HepG2 (cell line): Measurements from ENCODE around the gene ZNF428. TPM values are rescaled to one million over a fixed set of nuclear protein-coding genes. Genes with fewer than 3 reads are reported as not detected.

ENCODE experiments used
- CBFB ChIP-seq: sonication (generic); formaldehyde crosslinking; IDR thresholded peaks from 2 replicates; pipeline ENCODE4 v1.4.0; 2020; ENCODE audit warnings: missing genetic modification reagents
- CREM ChIP-seq, 2 experiments: sonication (generic) in 1 of 2; formaldehyde crosslinking in 1 of 2; IDR thresholded peaks; 2 replicates each; pipeline versions ENCODE4 v1.4.0 to v1.6.1; 2016 to 2020; ENCODE audit warnings: antibody characterized with exemption in 1 of 2, mild to moderate bottlenecking in 1 of 2, missing genetic modification reagents in 1 of 2
- HOXA3 ChIP-seq: sonication (generic); formaldehyde crosslinking; IDR thresholded peaks from 2 replicates; pipeline ENCODE4 v1.5.0; 2020; ENCODE audit warnings: missing genetic modification reagents
- MXI1 ChIP-seq: IDR thresholded peaks from 3 replicates; pipeline ENCODE4 v1.6.1; 2012; ENCODE audit warnings: low read depth, low read length, inconsistent platforms, borderline replicate concordance
- POLR2A ChIP-seq, 2 experiments: IDR thresholded peaks; 2 replicates each; pipeline ENCODE4 v1.6.1; 2011; ENCODE audit warnings: low read depth in 2 of 2, low read length in 2 of 2, mild to moderate bottlenecking in 1 of 2, moderate library complexity in 1 of 2; ENCODE audit not compliant: insufficient read depth in 1 of 2
- SMARCC2 ChIP-seq: fragments of 450-650 bp; IDR thresholded peaks from 2 replicates; pipeline ENCODE4 v1.6.1; 2017; ENCODE audit warnings: antibody characterized with exemption, mild to moderate bottlenecking
- SP1 ChIP-seq, 2 experiments: fragments of 450-650 bp in 1 of 2; sonication (generic) in 1 of 2; formaldehyde crosslinking in 1 of 2; IDR thresholded peaks; 2 replicates each; pipeline versions ENCODE4 v1.4.0 to v1.6.1; 2016 to 2020; ENCODE audit warnings: missing genetic modification reagents in 1 of 2
- ZNF331 ChIP-seq: sonication (generic); formaldehyde crosslinking; IDR thresholded peaks from 2 replicates; pipeline ENCODE4 v1.4.0; 2020; ENCODE audit warnings: missing genetic modification reagents
- ZNF501 ChIP-seq: sonication (generic); formaldehyde crosslinking; IDR thresholded peaks from 2 replicates; pipeline ENCODE4 v1.5.1; 2020; ENCODE audit warnings: mild to moderate bottlenecking, moderate library complexity, missing genetic modification reagents
- ZNF510 ChIP-seq: sonication (generic); formaldehyde crosslinking; IDR thresholded peaks from 2 replicates; pipeline ENCODE4 v1.4.0; 2020; ENCODE audit warnings: low read depth, mild to moderate bottlenecking, missing genetic modification reagents
- ZNF543 ChIP-seq: sonication (generic); formaldehyde crosslinking; IDR thresholded peaks from 2 replicates; pipeline ENCODE4 v1.4.0; 2020; ENCODE audit warnings: mild to moderate bottlenecking, missing genetic modification reagents
- polyA plus RNA-seq, 8 experiments: library from polyadenylated mRNA; depleted of rRNA in 3 of 8; stranded (reverse) in 7 of 8; unstranded in 1 of 8; fragments of >200 nt; fragmentation: Illumina TruSeq in 4 of 8; extraction: Trizol in 4 of 8; gene quantifications; 2 replicates each; pipeline versions ENCODE4 v1.2.1 to v1.2.3, GENCODE V29; 2011 to 2016; ENCODE audit warnings: low read depth in 4 of 8, missing spikeins in 1 of 8, mixed read lengths in 1 of 8; ENCODE audit not compliant: insufficient read depth in 1 of 8
- total RNA-seq, 5 experiments: library from RNA; depleted of rRNA; stranded (reverse); fragments of >200 nt; fragmentation: Illumina TruSeq; extraction: Trizol; gene quantifications; 2 replicates each; pipeline ENCODE4 v1.2.3, GENCODE V29; 2016; ENCODE audit warnings: low read depth in 1 of 5
- TF ChIP-seq, protein P1 (sequence below): sonication (generic); formaldehyde crosslinking; IDR thresholded peaks from 2 replicates; pipeline ENCODE4 v1.4.0; 2020; ENCODE audit warnings: missing genetic modification reagents
- TF ChIP-seq, protein P2 (sequence below): sonication (generic); formaldehyde crosslinking; IDR thresholded peaks from 2 replicates; pipeline ENCODE4 v1.4.0; 2020; ENCODE audit warnings: mild to moderate bottlenecking, missing genetic modification reagents, borderline replicate concordance
- TF ChIP-seq, protein P3 (sequence below): IDR thresholded peaks from 2 replicates; pipeline ENCODE4 v1.6.1; 2016; ENCODE audit warnings: mild to moderate bottlenecking
- TF ChIP-seq, protein P4 (sequence below), 2 experiments: sonication (generic) in 1 of 2; formaldehyde crosslinking in 1 of 2; IDR thresholded peaks; 2 replicates each; pipeline versions ENCODE4 v1.4.0 to v1.6.1; 2016 to 2020; ENCODE audit warnings: borderline replicate concordance in 1 of 2, low read depth in 1 of 2, mild to moderate bottlenecking in 1 of 2, missing genetic modification reagents in 1 of 2

The ZNF428 gene
- total and polyA plus RNA-seq, 2 of the 13 experiments (the other 11 are each of a cell fraction or from before 2014, with no cell fraction given): 10.4 to 26.9 TPM

DNA sequence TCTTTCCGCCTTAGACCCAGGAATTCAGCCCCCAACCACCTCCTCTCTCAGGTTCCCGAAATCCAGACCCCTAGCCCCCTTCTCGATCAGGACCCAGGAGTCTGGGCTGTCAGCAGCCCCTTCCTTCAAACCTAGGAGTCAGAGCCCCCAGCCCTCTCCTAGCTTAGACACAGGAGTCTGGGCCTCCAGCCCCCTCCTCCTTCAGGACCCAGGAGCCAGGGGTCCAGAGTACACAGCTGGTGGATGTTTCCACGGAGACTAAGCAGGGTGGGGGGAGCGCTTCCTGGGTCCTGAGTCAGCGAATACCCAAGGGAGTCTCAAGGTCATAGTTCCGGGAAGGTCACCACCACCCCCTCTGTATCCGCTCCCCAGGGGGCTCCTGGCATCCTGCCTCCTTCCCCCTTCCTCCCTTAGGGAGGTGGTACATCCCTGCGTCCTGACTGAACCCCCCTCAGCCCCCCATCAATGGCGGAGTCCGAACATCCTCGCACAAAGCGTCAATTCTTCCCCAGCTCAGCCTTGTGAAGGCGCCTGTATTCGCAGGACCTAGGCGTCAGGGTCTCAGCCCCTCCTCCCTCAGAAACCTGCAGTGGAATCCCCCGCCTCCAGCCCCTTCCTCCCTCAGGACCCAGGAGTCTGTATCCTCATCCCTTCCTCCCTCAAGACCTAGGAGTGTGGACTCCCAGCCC, 15.6 kb upstream of the ZNF428 start (continued):
- TF ChIP-seq SP1 (IDR thresholded peaks at IDR 0.05) (no peak), SP1 (CRISPR knock-in tag; IDR thresholded peaks at IDR 0.05) (no peak; the same call in 1 of the 2 replicates), POLR2A (IDR thresholded peaks at IDR 0.05; ENCODE audit: insufficient read depth in 1 of 2, low read depth in 2 of 2, low read length in 2 of 2) (peak; percentile 74 to 75), SMARCC2 (no peak), ZNF543 (CRISPR knock-in tag) (0 out of 2 replicates have a peak, but pooled peaks have one; percentile 68), CBFB (CRISPR knock-in tag) (peak; percentile 49; the same call in 1 of the 2 replicates), CREM (IDR thresholded peaks at IDR 0.05) (peak; percentile 22; the same call in 1 of the 2 replicates), CREM (CRISPR knock-in tag; IDR thresholded peaks at IDR 0.05) (no peak), ZNF501 (CRISPR knock-in tag) (peak; percentile 28; the same call in 1 of the 2 replicates), HOXA3 (peak; percentile 22; the same call in 1 of the 2 replicates), ZNF510 (CRISPR knock-in tag) (0 out of 2 replicates have a peak, but pooled peaks have one; percentile 64), MXI1 (peak; percentile 14; the same call in 1 of the 3 replicates), ZNF331 (CRISPR knock-in tag) (peak; percentile 29; the same call in 1 of the 2 replicates)
- TF ChIP-seq, protein P1, sequence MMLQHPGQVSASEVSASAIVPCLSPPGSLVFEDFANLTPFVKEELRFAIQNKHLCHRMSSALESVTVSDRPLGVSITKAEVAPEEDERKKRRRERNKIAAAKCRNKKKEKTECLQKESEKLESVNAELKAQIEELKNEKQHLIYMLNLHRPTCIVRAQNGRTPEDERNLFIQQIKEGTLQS (CRISPR knock-in tag): no peak
- TF ChIP-seq, protein P2, sequence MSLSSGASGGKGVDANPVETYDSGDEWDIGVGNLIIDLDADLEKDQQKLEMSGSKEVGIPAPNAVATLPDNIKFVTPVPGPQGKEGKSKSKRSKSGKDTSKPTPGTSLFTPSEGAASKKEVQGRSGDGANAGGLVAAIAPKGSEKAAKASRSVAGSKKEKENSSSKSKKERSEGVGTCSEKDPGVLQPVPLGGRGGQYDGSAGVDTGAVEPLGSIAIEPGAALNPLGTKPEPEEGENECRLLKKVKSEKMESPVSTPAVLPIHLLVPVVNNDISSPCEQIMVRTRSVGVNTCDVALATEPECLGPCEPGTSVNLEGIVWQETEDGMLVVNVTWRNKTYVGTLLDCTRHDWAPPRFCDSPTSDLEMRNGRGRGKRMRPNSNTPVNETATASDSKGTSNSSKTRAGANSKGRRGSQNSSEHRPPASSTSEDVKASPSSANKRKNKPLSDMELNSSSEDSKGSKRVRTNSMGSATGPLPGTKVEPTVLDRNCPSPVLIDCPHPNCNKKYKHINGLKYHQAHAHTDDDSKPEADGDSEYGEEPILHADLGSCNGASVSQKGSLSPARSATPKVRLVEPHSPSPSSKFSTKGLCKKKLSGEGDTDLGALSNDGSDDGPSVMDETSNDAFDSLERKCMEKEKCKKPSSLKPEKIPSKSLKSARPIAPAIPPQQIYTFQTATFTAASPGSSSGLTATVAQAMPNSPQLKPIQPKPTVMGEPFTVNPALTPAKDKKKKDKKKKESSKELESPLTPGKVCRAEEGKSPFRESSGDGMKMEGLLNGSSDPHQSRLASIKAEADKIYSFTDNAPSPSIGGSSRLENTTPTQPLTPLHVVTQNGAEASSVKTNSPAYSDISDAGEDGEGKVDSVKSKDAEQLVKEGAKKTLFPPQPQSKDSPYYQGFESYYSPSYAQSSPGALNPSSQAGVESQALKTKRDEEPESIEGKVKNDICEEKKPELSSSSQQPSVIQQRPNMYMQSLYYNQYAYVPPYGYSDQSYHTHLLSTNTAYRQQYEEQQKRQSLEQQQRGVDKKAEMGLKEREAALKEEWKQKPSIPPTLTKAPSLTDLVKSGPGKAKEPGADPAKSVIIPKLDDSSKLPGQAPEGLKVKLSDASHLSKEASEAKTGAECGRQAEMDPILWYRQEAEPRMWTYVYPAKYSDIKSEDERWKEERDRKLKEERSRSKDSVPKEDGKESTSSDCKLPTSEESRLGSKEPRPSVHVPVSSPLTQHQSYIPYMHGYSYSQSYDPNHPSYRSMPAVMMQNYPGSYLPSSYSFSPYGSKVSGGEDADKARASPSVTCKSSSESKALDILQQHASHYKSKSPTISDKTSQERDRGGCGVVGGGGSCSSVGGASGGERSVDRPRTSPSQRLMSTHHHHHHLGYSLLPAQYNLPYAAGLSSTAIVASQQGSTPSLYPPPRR (CRISPR knock-in tag): peak; percentile 62; the same call in 1 of the 2 replicates
- TF ChIP-seq, protein P3, sequence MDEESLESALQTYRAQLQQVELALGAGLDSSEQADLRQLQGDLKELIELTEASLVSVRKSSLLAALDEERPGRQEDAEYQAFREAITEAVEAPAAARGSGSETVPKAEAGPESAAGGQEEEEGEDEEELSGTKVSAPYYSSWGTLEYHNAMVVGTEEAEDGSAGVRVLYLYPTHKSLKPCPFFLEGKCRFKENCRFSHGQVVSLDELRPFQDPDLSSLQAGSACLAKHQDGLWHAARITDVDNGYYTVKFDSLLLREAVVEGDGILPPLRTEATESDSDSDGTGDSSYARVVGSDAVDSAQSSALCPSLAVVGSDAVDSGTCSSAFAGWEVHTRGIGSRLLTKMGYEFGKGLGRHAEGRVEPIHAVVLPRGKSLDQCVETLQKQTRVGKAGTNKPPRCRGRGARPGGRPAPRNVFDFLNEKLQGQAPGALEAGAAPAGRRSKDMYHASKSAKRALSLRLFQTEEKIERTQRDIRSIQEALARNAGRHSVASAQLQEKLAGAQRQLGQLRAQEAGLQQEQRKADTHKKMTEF (CRISPR knock-in tag): peak; percentile 70
- TF ChIP-seq, protein P4, sequence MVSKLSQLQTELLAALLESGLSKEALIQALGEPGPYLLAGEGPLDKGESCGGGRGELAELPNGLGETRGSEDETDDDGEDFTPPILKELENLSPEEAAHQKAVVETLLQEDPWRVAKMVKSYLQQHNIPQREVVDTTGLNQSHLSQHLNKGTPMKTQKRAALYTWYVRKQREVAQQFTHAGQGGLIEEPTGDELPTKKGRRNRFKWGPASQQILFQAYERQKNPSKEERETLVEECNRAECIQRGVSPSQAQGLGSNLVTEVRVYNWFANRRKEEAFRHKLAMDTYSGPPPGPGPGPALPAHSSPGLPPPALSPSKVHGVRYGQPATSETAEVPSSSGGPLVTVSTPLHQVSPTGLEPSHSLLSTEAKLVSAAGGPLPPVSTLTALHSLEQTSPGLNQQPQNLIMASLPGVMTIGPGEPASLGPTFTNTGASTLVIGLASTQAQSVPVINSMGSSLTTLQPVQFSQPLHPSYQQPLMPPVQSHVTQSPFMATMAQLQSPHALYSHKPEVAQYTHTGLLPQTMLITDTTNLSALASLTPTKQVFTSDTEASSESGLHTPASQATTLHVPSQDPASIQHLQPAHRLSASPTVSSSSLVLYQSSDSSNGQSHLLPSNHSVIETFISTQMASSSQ (IDR thresholded peaks at IDR 0.05; ENCODE audit: low read depth): no peak
- TF ChIP-seq, protein P4 (CRISPR knock-in tag; IDR thresholded peaks at IDR 0.05; ENCODE audit: borderline replicate concordance): peak; percentile 45; the same call in 1 of the 2 replicates
